Ishikawa (cell line): ENCODE results near the gene YIPF2.
A peak's percentile ranks its signal among the peaks of the same experiment; 100 is the strongest.

ENCODE experiments used
- CEBPB ChIP-seq: IDR thresholded peaks from 2 replicates; pipeline ENCODE4 v1.6.1; 2012
- CREB1 ChIP-seq: IDR thresholded peaks from 2 replicates; pipeline ENCODE4 v1.6.1; 2012; ENCODE audit warnings: low read depth
- EGR1 ChIP-seq: IDR thresholded peaks from 2 replicates; pipeline ENCODE4 v1.6.1; 2012
- EP300 ChIP-seq: IDR thresholded peaks from 2 replicates; pipeline ENCODE4 v1.6.1; 2012; ENCODE audit warnings: borderline replicate concordance
- FOXM1 ChIP-seq: IDR thresholded peaks from 2 replicates; pipeline ENCODE4 v1.6.1; 2012; ENCODE audit warnings: low read depth, borderline replicate concordance
- NFIC ChIP-seq: IDR thresholded peaks from 2 replicates; pipeline ENCODE4 v1.6.1; 2012
- RAD21 ChIP-seq: IDR thresholded peaks from 2 replicates; pipeline ENCODE4 v1.6.1; 2012; ENCODE audit warnings: low read depth
- TAF1 ChIP-seq: IDR thresholded peaks from 2 replicates; pipeline ENCODE4 v1.6.1; 2012; ENCODE audit warnings: low read depth, mild to moderate bottlenecking
- TCF12 ChIP-seq: IDR thresholded peaks from 2 replicates; pipeline ENCODE4 v1.6.1; 2012; ENCODE audit warnings: low read depth
- TEAD4 ChIP-seq: IDR thresholded peaks from 2 replicates; pipeline ENCODE4 v1.6.1; 2012
- YY1 ChIP-seq: IDR thresholded peaks from 2 replicates; pipeline ENCODE4 v1.6.1; 2012; ENCODE audit warnings: low read depth
- ZBTB7A ChIP-seq: IDR thresholded peaks from 2 replicates; pipeline ENCODE4 v1.6.1; 2012; ENCODE audit warnings: low read depth
- TF ChIP-seq, protein P1 (sequence below): IDR thresholded peaks from 2 replicates; pipeline ENCODE4 v1.6.1; 2012
- TF ChIP-seq, protein P2 (sequence below): IDR thresholded peaks from 2 replicates; pipeline ENCODE4 v1.6.1; 2012
- TF ChIP-seq, protein P3 (sequence below): IDR thresholded peaks from 2 replicates; pipeline ENCODE4 v1.6.1; 2012; ENCODE audit warnings: low read depth, mild to moderate bottlenecking

The YIPF2 gene

DNA sequence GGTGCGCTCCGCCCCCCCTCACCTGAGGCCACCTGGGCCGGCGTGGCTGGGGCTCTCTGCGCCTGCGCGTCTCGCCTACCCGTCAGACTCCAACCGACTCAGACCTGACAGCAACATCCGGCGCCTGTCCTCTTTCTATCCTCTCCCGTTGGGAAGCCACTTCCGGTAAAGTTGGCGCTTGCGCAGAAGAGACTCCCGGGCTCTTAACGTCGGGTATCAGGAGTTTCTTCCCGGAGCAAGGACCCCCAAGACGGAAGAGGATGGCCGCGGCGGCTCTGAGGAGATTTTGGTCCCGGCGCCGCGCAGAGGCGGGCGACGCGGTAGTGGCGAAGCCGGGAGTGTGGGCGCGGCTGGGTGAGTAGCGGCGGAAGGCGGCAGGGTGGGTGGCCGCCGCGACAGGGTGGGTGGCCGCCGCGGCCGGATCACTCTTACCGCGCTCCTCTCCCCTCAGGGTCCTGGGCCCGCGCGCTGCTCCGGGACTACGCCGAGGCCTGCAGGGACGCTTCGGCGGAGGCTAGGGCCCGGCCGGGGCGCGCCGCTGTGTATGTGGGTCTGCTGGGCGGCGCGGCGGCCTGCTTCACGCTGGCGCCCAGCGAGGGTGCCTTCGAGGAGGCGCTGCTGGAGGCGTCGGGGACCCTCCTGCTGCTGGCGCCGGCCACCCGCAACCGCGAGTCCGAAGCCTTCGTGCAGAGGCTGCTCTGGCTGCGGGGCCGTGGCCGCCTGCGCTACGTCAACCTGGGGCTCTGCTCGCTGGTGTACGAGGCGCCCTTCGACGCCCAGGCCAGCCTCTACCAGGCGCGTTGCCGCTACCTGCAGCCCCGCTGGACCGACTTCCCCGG, at the start of gene YIPF2, which contains the start of gene TIMM29:
TSS of gene YIPF2 (minus strand) at position 77 of the 839 bp plus-strand sequence. CDS start 229 bp downstream, outside the sequence.
TSS of gene TIMM29 (plus strand) at position 249 of the 839 bp plus-strand sequence. CDS start at position 261, 12 bp downstream.
- TF ChIP-seq NFIC, result peak; percentile 35; the same call in 1 of the 2 replicates
- TF ChIP-seq EGR1, result no peak
- peak; percentile 75 for TF ChIP-seq TCF12
- no peak for TF ChIP-seq FOXM1
- TF ChIP-seq EP300, result peak; percentile 20; the same call in 1 of the 2 replicates
- peak; percentile 91 for TF ChIP-seq YY1
- TF ChIP-seq CREB1, result peak; percentile 70
- TF ChIP-seq, protein P1, sequence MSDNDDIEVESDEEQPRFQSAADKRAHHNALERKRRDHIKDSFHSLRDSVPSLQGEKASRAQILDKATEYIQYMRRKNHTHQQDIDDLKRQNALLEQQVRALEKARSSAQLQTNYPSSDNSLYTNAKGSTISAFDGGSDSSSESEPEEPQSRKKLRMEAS, result peak; percentile 62
- peak; percentile 92 for TF ChIP-seq TAF1
- TF ChIP-seq, protein P2, sequence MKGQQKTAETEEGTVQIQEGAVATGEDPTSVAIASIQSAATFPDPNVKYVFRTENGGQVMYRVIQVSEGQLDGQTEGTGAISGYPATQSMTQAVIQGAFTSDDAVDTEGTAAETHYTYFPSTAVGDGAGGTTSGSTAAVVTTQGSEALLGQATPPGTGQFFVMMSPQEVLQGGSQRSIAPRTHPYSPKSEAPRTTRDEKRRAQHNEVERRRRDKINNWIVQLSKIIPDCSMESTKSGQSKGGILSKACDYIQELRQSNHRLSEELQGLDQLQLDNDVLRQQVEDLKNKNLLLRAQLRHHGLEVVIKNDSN, result peak; percentile 62
- no peak; the same call in 1 of the 2 replicates for TF ChIP-seq RAD21
- 0 out of 2 replicates have a peak, but pooled peaks have one; percentile 31 for TF ChIP-seq TEAD4

DNA sequence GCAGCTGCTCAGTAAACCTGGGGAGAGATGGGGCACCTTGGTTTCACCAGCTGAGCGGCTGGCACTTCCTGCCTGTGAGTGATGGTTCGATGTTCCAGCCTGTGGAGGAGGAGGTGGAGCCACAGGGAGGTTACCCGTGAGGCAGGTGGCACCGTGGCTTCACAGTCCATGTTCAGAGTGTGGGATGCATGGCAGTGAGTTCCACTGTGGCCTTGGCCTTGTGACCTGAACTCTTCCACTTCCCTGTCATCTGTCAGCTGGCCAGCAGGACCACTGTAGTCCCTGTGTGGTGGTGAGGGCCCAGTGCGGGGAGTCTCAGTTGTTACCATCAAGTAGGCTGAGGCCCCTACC, 49.3 kb upstream of the YIPF2 start:
- TF ChIP-seq EGR1 (no peak), CEBPB (no peak), EP300 (no peak), YY1 (no peak), ZBTB7A (no peak)

DNA sequence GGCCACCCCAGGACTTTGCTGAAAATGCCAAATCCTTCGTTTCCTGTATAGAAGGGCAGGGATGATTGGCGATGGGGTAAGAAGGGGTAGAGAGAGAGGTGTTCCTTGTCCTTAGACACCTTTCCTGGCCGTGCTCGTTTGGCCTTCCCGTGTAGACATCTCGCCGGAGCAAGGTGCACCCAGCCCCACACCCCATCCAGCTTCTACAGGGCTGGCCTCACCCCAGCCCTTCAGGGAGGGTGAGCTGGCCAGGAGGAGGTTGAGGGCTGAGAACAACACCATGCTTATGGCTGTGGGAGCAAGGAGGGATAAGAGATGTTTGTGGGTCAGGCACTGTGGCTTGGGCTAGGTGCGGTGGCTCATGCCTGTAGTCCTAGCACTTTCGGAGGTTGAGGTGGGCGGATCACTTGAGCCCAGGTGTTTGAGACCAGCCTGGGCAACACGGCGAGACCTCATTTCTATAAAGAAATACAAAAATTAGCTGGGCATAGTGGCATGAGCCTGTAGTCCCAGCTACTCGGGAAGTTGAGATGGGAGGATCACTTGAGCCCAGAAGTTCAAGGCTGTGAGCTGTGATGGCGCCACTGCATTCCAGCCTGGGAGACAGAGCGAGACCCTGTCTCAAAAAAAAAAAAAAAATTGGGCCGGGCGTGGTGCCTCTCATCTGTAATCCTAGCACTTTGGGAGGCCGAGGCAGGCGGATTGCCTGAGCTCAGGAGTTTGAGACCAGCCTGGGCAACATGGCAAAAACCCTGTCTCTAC, 47.9 kb upstream of the YIPF2 start:
- TF ChIP-seq TAF1 (no peak), YY1 (no peak), EP300 (no peak), RAD21 (no peak), NFIC (no peak), EGR1 (no peak), CREB1 (no peak), ZBTB7A (no peak), TEAD4 (no peak), TCF12 (no peak), CEBPB (no peak), FOXM1 (no peak)
- TF ChIP-seq, protein P3, sequence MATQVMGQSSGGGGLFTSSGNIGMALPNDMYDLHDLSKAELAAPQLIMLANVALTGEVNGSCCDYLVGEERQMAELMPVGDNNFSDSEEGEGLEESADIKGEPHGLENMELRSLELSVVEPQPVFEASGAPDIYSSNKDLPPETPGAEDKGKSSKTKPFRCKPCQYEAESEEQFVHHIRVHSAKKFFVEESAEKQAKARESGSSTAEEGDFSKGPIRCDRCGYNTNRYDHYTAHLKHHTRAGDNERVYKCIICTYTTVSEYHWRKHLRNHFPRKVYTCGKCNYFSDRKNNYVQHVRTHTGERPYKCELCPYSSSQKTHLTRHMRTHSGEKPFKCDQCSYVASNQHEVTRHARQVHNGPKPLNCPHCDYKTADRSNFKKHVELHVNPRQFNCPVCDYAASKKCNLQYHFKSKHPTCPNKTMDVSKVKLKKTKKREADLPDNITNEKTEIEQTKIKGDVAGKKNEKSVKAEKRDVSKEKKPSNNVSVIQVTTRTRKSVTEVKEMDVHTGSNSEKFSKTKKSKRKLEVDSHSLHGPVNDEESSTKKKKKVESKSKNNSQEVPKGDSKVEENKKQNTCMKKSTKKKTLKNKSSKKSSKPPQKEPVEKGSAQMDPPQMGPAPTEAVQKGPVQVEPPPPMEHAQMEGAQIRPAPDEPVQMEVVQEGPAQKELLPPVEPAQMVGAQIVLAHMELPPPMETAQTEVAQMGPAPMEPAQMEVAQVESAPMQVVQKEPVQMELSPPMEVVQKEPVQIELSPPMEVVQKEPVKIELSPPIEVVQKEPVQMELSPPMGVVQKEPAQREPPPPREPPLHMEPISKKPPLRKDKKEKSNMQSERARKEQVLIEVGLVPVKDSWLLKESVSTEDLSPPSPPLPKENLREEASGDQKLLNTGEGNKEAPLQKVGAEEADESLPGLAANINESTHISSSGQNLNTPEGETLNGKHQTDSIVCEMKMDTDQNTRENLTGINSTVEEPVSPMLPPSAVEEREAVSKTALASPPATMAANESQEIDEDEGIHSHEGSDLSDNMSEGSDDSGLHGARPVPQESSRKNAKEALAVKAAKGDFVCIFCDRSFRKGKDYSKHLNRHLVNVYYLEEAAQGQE, result no peak
- TF ChIP-seq, protein P1, result no peak
- TF ChIP-seq, protein P2, result no peak

DNA sequence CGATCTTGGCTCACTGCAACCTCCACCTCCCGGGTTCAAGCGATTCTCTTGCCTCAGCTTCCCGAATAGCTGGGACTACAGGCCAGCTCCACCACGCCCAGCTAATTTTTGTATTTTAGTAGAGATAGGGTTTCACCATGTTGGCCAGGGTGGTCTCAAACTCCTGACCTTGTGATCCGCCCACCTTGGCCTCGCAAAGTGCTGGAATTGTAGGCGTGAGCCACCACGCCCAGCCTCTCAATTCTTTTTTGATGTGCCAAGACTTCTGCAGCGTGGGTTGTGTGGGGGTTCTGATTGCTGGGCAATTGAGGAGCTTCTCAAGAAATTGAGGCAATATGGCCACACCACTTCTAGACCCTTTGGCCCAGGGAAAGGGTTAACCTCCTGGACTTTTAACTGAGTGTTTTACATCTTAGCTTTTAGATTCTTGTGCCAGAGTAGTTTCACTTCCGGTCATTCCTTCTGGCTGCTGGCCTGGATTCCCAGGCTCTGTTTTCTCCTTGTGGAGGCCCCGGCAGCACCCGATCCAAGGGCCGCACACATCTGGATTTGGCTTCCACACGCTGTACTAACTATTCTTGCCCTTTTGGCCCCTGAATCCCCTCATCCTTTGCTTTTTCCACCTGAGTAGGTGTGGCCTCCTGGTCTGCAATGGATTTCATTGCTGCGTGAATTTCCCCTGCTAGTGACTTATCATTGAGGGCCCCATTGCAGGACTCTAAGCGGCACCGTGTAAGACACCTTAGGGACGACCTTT, 47.1 kb upstream of the YIPF2 start:
- no peak for TF ChIP-seq TCF12
- TF ChIP-seq NFIC, result peak; percentile 54; the same call in 1 of the 2 replicates
- TF ChIP-seq EGR1, result no peak

DNA sequence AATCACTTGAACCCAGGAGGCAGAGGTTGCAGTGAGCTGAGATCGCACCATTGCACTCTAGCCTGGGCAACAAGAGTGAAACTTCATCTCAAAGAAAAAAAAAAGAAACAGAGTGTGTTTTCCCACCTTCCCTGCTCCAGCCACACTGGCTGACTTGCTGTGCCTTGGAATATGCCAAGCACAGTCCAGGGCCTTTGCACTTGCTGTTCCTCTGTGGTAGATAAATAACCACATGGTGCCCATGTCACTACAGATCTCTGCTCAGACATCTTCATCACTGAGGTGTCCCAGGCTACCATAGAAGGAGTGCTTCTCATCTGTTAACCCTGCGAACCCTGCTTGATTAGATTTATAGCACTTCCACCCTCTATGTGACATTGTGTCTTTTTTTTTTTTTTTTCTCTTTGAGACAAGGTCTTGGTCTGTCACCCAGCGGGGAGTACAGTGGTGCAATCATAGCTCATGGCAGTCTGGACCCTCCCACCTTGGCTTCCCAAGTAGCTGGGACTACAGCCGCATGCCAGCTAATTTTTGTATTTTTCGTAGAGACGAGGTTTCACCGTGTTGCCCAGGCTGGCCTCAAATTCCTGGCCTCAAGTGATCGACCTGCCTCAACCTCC, 42.8 kb upstream of the YIPF2 start:
- TF ChIP-seq, protein P3, result no peak
- TF ChIP-seq TEAD4, result no peak
- TF ChIP-seq EGR1, result no peak
- TF ChIP-seq CREB1, result no peak
- TF ChIP-seq RAD21, result no peak
- no peak for TF ChIP-seq YY1
- no peak for TF ChIP-seq ZBTB7A
- no peak for TF ChIP-seq NFIC
- TF ChIP-seq, protein P1, result no peak
- no peak for TF ChIP-seq EP300
- no peak for TF ChIP-seq TCF12
- no peak for TF ChIP-seq CEBPB
- TF ChIP-seq, protein P2, result no peak
